HL-60 (cell line): ENCODE data around the gene TMEM217.

Experiments used
- DNase-seq, 2 experiments: peaks; one replicate each; pipeline ENCODE4 v3.0.0-alpha.2; 2010 to 2020; ENCODE audit warnings: low read depth in 1 of 2, low spot score in 1 of 2
- H3K27ac ChIP-seq: fragments of 250-450 bp; sonication (Bioruptor Pico); replicated peaks from 2 replicates; pipeline ENCODE4 v1.5.1; 2020; ENCODE audit warnings: mild to moderate bottlenecking, moderate library complexity
- H3K27me3 ChIP-seq: fragments of 250-450 bp; sonication (Bioruptor Pico); 2 replicates; pipeline ENCODE4 v1.5.1; 2021; ENCODE audit warnings: mild to moderate bottlenecking, moderate library complexity; ENCODE audit not compliant: insufficient read depth, poor library complexity, severe bottlenecking
- H3K4me3 ChIP-seq: replicated peaks from 2 replicates; pipeline ENCODE4 v1.5.1; 2011; ENCODE audit warnings: mild to moderate bottlenecking, control low read depth, low read length; ENCODE audit not compliant: insufficient read depth
- CTCF ChIP-seq: IDR thresholded peaks from one replicate; pipeline ENCODE4 v1.5.1; 2011; ENCODE audit warnings: low read length, control low read depth, inconsistent platforms; ENCODE audit not compliant: insufficient read depth
- GABPA ChIP-seq: IDR thresholded peaks from 2 replicates; pipeline ENCODE4 v1.6.1; 2012; ENCODE audit warnings: low read depth
- POLR2AphosphoS5 ChIP-seq: IDR thresholded peaks from 2 replicates; pipeline ENCODE4 v1.6.1; 2012; ENCODE audit warnings: low read depth
- REST ChIP-seq: IDR thresholded peaks from 2 replicates; pipeline ENCODE4 v1.6.1; 2012; ENCODE audit warnings: low read depth; ENCODE audit not compliant: insufficient replicate concordance
- SPI1 ChIP-seq: IDR thresholded peaks from 2 replicates; pipeline ENCODE4 v1.6.1; 2012; ENCODE audit warnings: low read depth, mild to moderate bottlenecking, borderline replicate concordance

The TMEM217 gene

GRCh38 chr6:37208793-37209192 lies 49.2 kb downstream of the TMEM217 start:
- TF ChIP-seq POLR2AphosphoS5 (no peak), CTCF (no peak), REST (no peak)
- H3K27me3 ChIP-seq = no peaks in the 10 kb centered on the region
- no peak overlapping the region for H3K4me3 ChIP-seq
- DNase-seq = no peak
- no peak overlapping the region for H3K27ac ChIP-seq

DNA sequence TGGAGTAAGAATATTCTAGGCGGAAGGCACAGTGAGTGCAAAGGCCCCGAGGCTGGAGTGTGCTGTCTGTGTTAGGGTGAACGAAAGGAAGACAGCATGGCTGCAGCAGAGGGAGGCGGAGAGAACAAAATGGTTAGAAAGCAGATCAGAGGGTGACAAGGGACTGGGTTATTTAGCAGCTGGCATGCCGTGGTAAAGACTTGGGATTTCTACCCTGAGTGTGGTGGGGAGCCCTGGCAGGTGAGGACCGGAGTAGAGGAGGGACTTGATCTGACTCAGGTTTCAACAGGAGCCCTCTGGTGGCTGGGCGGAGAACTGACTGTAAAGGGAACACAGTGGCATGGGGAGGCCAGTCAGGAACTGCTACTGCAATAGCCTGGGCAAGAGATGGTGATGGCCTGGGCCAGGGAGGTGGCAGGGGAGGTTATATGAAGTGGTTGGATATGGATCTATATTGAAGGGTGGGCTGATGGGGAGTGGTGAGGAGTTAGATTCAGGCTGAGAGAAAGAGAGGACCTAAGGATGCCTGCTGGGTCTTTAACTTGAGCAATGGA lies 50.0 kb downstream of the TMEM217 start:
- DNase-seq = peak; percentile 60 to 92
- Histone ChIP-seq H3K27ac (no peak overlapping the region), H3K4me3 (no peak overlapping the region), H3K27me3 (no peaks in the 10 kb centered on the region)
- TF ChIP-seq POLR2AphosphoS5 (no peak), CTCF (peak; percentile 70), GABPA (no peak), REST (no peak), SPI1 (peak; percentile 16; the same call in 1 of the 2 replicates)

- Histone ChIP-seq H3K27me3 (no peaks in the 10 kb centered on the region), H3K4me3 (no peak overlapping the region), H3K27ac (no peak overlapping the region)
- no peak for DNase-seq
- no peak for TF ChIP-seq GABPA
- TF ChIP-seq REST = no peak
- TF ChIP-seq SPI1 = no peak
- TF ChIP-seq CTCF = no peak
- TF ChIP-seq POLR2AphosphoS5 = no peak
Observed at GRCh38 chr6:37206622-37207021, 51.3 kb downstream of the TMEM217 start.
